Spinal cord (tissue), 10 donors: Measurements from ENCODE around the gene SPTBN1. TPM values are rescaled to one million over a fixed set of nuclear protein-coding genes. Genes with fewer than 3 reads are reported as not detected.
A peak's percentile ranks its signal among the peaks of the same experiment; 100 is the strongest.

Source experiments
- DNase-seq, 6 donors: peaks; one replicate each; pipeline versions ENCODE4 v3.0.0 to v3.0.0-alpha.2; 2013 to 2015; ENCODE audit warnings: low spot score in 6 of 6, low read depth in 4 of 6
- H3K27ac ChIP-seq: one replicate; pipeline ENCODE4 v1.5.1; 2013; ENCODE audit warnings: low read depth, low read length, control low read depth
- H3K27me3 ChIP-seq: one replicate; pipeline ENCODE4 v1.6.1; 2013; ENCODE audit warnings: low read length; ENCODE audit not compliant: control insufficient read depth, insufficient read depth
- H3K36me3 ChIP-seq: one replicate; pipeline ENCODE4 v1.6.1; 2013; ENCODE audit warnings: low read length; ENCODE audit not compliant: control insufficient read depth, insufficient read depth
- H3K4me1 ChIP-seq: one replicate; pipeline ENCODE4 v1.6.1; 2013; ENCODE audit warnings: low read length; ENCODE audit not compliant: control insufficient read depth, insufficient read depth
- H3K4me3 ChIP-seq: one replicate; pipeline ENCODE4 v1.5.1; 2013; ENCODE audit warnings: low read depth, low read length, control low read depth
- H3K9me3 ChIP-seq: one replicate; pipeline ENCODE4 v1.6.1; 2013; ENCODE audit warnings: low read length; ENCODE audit not compliant: control insufficient read depth, insufficient read depth
- WGBS: methylation state at CpG from one replicate; pipeline ENCODE4 v1.1.5; 2013; ENCODE audit warnings: missing lambda C conversion rate; ENCODE audit not compliant: insufficient coverage; 5-methylcytosine and 5-hydroxymethylcytosine counted together
- polyA plus RNA-seq, 2 donors: library from polyadenylated mRNA; unstranded; fragments of 120-200 nt; gene quantifications; one replicate each; pipeline ENCODE4 v1.2.1, GENCODE V29; 2013; ENCODE audit not compliant: insufficient read length in 2 of 2
- total RNA-seq, 2 donors: library from RNA; depleted of rRNA in 1 of 2; stranded (reverse); fragments of 120-200 nt in 1 of 2; fragments of >200 nt in 1 of 2; gene quantifications; one replicate each; pipeline versions ENCODE4 v1.2.3 to v1.2.4, GENCODE V29; 2013 to 2014
- donor health status: healthy.

Gene SPTBN1
- total and polyA plus RNA-seq, 4 donors, result 351 to 501 (median 426) TPM

DNA sequence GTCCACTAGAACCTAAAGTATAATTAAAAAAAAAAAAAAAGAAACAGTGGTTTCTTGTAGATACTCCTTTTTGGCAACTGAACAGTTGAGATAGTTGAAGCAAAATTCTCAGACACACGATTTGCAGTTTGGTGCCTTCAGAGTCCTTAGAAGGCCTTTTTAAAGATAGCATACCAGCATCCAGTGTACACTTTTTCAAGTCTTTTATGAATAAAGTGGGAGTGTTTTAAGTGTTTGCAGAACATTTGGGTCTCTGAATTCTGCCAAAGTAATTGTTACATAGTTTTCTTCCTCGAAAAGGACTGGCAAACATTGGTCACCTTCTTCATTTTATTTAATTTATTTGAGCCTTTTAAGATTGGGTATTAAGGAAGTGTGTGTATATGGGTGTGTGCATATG lies 62.3 kb downstream of the SPTBN1 start:
- Histone ChIP-seq H3K4me1 (peaks cover 3% of the 10 kb centered on the region), H3K9me3 (no peaks in the 10 kb centered on the region), H3K4me3 (no peak overlapping the region), H3K27me3 (no peaks in the 10 kb centered on the region), H3K36me3 (no peaks in the 10 kb centered on the region), H3K27ac (no peak overlapping the region)
- DNase-seq, result no peak
- no CpG with 5 or more reads among the region's 2 CpGs for WGBS

GRCh38 chr2:54519841-54520459 lies 63.8 kb downstream of the SPTBN1 start:
- no peak overlapping the region for H3K4me3 ChIP-seq
- no peaks in the 10 kb centered on the region for H3K27me3 ChIP-seq
- peaks cover 10% of the 10 kb centered on the region for H3K4me1 ChIP-seq
- no peaks in the 10 kb centered on the region for H3K36me3 ChIP-seq
- H3K9me3 ChIP-seq, result no peaks in the 10 kb centered on the region
- DNase-seq, result no peak
- 78% methylated on average over 10 of the region's 12 CpGs for WGBS
- no peak overlapping the region for H3K27ac ChIP-seq

- no peak for DNase-seq
- H3K36me3 ChIP-seq, result no peaks in the 10 kb centered on the region
- peaks cover 10% of the 10 kb centered on the region for H3K4me1 ChIP-seq
- WGBS, result no CpG with 5 or more reads among the region's 3 CpGs
- no peaks in the 10 kb centered on the region for H3K27me3 ChIP-seq
- no peaks in the 10 kb centered on the region for H3K9me3 ChIP-seq
- no peak overlapping the region for H3K4me3 ChIP-seq
- H3K27ac ChIP-seq, result no peak overlapping the region
Observed at GRCh38 chr2:54520687-54521086, 64.6 kb downstream of the SPTBN1 start.

GRCh38 chr2:54522624-54523281 lies 66.6 kb downstream of the SPTBN1 start:
- Histone ChIP-seq H3K36me3 (peaks cover 4% of the 10 kb centered on the region), H3K4me1 (peaks cover 10% of the 10 kb centered on the region), H3K4me3 (no peak overlapping the region), H3K27me3 (no peaks in the 10 kb centered on the region), H3K27ac (no peak overlapping the region), H3K9me3 (no peaks in the 10 kb centered on the region)
- DNase-seq, result peak in 4 of 6 donors; percentile 22 to 73 (median 52)
- WGBS, result 13% methylated on average over 1 of the region's 5 CpGs

DNA sequence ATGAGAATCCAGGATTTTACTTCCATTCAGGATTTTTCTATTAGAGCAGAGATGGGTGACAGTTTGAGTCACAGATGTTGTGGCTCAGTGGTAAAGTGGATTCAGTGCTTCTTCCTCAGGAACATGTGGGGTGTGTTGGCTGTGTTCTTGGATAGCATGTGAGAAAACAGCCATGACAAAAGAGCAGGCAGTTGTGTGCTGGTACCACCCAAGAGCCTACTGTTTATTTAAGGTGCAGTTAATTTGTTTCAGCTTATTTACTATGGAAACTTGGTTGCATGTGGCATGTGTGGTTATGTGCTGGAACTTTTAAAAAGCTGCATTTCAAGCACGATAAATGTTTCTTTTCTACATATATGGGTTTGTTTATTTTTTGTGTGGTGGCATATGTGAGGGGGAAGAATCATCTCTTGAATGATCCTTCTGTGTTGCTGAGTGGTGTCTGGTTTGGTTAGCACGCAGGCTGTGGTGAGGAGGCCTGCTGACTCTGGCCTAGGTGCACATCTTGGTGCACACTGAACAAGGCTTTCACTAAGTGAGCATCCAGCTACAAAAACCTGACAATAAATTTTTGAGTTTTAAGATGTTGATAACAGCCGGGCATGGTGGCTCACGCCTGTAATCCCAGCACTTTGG lies 67.3 kb downstream of the SPTBN1 start:
- 89% methylated on average over 3 of the region's 4 CpGs for WGBS

DNA sequence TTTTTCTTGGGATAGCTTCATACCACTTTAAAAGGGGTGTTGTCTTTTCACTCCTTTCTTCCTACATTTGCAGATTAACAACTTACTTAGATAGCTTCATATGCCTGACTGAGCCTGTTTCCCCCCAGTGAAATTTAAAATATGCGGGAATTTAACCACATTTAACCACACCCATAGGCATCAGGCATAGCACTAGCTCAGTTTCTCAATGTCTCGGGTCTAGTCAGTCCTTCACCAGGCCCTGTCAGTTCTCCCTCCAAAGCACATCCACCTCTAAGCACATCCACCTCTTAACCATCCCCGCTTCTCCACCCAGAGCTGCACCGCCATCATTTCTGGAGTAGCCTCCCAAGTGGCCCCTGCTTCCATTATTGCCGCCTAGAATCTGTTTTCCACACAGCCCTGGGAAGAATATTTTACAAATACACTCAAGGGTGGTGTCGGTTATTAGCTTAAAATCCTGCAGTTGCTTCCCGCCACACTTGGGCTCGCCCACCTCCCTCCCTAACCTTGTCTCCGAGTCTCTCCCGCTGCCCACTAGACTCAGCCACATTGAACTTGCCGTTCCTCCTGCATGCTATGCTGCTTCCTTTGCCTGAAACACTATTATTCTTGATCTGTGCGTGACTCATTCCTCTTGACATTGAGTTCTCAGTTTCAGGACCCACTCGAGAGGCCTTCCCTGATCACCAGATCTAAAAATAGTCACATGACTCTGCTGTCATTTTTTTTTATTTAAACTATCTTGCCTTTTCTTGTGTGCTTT lies 68.3 kb downstream of the SPTBN1 start:
- Histone ChIP-seq H3K9me3 (no peaks in the 10 kb centered on the region), H3K27me3 (no peaks in the 10 kb centered on the region), H3K4me1 (peaks cover 10% of the 10 kb centered on the region), H3K27ac (no peak overlapping the region), H3K36me3 (peaks cover 4% of the 10 kb centered on the region), H3K4me3 (no peak overlapping the region)
- DNase-seq, result no peak
- 81% methylated on average over 12 of the region's 13 CpGs for WGBS

More for the DNA sequence above, 67.3 kb downstream of the SPTBN1 start:
- H3K9me3 ChIP-seq, result no peaks in the 10 kb centered on the region
- H3K27me3 ChIP-seq, result no peaks in the 10 kb centered on the region
- H3K36me3 ChIP-seq, result peaks cover 4% of the 10 kb centered on the region
- H3K27ac ChIP-seq, result no peak overlapping the region
- no peak overlapping the region for H3K4me3 ChIP-seq
- peaks cover 10% of the 10 kb centered on the region for H3K4me1 ChIP-seq
- peak in 1 of 6 donors; percentile 31 for DNase-seq

GRCh38 chr2:54525321-54525720 lies 69.2 kb downstream of the SPTBN1 start:
- Histone ChIP-seq H3K27me3 (no peaks in the 10 kb centered on the region), H3K4me3 (no peak overlapping the region), H3K4me1 (peaks cover 10% of the 10 kb centered on the region), H3K9me3 (no peaks in the 10 kb centered on the region), H3K36me3 (peaks cover 4% of the 10 kb centered on the region), H3K27ac (no peak overlapping the region)
- no peak for DNase-seq
- WGBS, result 86% methylated on average over 2 of the region's 9 CpGs

- H3K4me1 ChIP-seq, result peaks cover 10% of the 10 kb centered on the region
- H3K9me3 ChIP-seq, result no peaks in the 10 kb centered on the region
- no peak for DNase-seq
- no peaks in the 10 kb centered on the region for H3K27me3 ChIP-seq
- no peak overlapping the region for H3K4me3 ChIP-seq
- H3K36me3 ChIP-seq, result peaks cover 7% of the 10 kb centered on the region
- 91% methylated on average over 9 of the region's 12 CpGs for WGBS
- H3K27ac ChIP-seq, result no peak overlapping the region
Observed at GRCh38 chr2:54526226-54526879, 70.2 kb downstream of the SPTBN1 start.

DNA sequence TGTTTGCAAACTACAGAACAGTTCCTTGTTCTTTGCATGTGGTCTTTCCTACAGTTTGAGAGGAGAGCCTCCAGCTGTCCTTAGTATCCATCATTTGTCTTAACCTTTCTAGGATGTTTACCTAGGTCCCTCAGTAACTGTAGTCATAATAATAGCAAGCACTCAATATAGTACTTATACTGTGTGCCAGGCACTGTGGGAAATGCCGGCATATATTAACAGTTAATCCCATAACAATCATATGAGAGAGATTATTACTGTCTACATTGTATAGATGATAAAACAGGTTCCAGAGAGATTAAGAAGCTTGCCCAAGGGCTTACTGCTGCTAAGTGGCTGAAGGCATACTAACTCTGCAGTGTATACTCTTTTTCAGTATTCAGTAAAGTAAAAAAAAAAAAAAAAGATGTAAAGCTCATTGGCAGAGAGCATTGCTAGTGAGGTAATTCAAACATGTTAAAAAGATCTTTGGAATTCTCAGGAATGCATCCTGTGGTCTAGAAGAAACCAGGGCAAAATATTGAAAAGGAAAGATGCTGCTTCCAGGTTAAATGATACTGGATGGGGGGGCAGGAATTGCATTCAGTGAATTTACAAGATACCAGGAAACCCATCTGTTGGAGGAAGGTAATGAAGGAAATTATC lies 72.3 kb downstream of the SPTBN1 start:
- no peaks in the 10 kb centered on the region for H3K27me3 ChIP-seq
- no peak for DNase-seq
- H3K27ac ChIP-seq, result no peak overlapping the region
- H3K9me3 ChIP-seq, result no peaks in the 10 kb centered on the region
- H3K36me3 ChIP-seq, result peaks cover 11% of the 10 kb centered on the region
- H3K4me1 ChIP-seq, result peaks cover 7% of the 10 kb centered on the region
- WGBS, result no CpG with 5 or more reads among the region's 1 CpG
- no peak overlapping the region for H3K4me3 ChIP-seq
